Activated CD8-positive, alpha-beta memory T cell treated with anti-CD3 and anti-CD28 coated beads, Interleukin-2, amount 50 U/mL, for 48 hours (primary cell): ENCODE data around the gene SPATA46.
"Not testable (repeated sequence)": the region's sequence is repeated elsewhere in the genome, so short reads cannot be mapped to it uniquely, and the experiment has no call there.

Experiments used
- DNase-seq: peaks from one replicate; pipeline ENCODE4 v3.0.0-alpha.2; 2020

The SPATA46 gene

DNA sequence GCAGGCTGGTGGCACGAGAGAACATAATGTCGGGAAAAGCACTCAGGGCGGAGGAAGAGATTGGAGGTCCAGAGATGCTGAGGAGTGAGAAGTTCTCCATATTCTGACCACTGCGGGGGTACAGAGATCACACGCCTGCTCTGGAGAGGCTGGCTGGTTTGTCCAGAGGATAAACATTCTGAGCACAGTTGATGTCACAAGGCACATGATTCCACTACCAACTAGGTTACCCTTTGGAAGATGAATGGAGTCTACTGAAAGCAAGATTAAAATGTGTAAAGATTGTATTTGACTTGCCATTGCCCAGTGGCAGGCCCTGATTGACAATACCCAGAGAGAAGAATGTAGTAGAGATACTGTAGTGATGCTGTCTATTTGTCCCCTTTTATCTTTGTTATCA lies at the start of gene SPATA46:
Gene SPATA46, minus strand, starts transcription at position 164 of the 400 bp plus-strand sequence. Its CDS starts 64 bp downstream, at position 100.
- no peak for DNase-seq

DNA sequence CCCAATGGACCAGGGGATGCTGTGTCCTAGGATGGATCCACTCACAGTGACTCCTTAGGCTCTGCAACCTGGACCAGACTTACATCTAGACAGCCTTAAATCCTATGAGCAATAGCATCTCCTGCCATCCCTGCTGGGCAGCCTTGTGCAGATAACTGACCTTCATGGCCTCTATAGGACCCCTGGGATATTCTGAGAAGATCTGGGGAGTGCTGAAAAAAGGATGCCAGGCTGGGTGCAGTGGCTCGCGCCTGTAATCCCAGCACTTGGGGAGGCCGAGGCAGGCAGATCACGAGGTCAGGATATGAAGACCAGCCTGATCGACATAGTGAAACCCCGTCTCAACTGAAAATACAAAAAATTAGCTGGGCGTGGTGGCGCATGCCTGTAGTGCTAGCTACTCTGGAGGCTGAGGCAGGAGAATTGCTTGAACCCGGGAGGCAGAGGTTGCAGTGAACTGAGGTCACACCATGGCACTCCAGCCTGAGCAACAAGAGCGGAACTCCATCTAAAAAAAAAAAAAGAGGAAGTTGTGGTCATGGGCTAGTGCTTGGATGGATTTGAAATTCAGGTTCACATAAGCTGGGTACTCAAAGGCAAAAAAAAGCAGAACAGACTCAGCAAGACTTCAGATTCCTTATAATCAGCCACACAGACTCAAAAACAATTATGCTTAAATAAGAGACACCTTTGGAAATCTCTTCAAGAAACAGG lies 46.2 kb upstream of the SPATA46 start:
- no peak for DNase-seq

- DNase-seq = no peak
Measured at GRCh38 chr1:162421258-162422164, 44.9 kb upstream of the SPATA46 start.

DNA sequence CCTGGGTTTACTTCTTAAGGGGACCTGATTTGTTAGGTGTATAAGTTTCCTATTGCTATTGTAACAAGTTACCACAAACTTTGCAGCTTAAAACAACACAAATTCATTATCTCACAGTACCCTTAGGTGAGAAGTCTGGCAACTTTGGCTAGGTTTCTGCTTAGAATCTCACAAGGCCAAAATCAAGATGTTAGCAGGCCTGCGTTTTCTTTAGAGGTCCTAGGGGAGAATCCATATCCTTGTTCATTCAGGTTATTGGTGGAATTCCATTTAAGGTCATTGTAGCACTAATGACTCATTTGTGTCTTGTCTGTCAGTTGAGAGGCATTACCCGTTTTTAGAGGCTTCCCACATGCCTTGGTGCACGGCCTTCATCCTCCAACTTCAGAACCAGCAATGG lies 43.5 kb upstream of the SPATA46 start:
- DNase-seq = no peak

DNA sequence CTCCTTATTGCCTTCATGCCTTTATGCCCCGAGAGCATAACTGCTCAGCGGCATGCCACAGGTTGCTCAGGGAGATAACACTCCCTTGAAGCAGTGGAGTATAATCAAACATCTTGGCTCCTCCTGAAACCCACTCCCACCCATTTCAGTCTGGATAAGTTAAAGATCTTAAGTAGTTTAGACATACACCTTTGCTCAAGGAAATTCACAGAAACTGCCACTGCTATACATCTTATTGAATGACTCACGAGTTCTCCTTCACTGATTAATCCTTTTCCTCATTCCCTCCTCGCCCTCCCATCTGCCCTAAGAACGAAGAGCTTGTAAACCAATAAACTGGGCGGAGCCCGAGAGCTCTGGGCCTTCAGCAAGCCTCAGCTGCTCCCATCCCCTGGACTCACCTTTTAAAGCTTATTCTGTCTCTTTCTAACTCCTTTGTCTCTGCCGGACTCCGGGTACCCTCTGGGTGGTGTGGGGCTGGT lies 42.8 kb upstream of the SPATA46 start:
- DNase-seq = not testable (repeated sequence)

GRCh38 chr1:162418584-162418983 lies 41.9 kb upstream of the SPATA46 start:
- not testable (repeated sequence) for DNase-seq

- DNase-seq = no peak
Measured at GRCh38 chr1:162417650-162418049, 41.0 kb upstream of the SPATA46 start.

DNA sequence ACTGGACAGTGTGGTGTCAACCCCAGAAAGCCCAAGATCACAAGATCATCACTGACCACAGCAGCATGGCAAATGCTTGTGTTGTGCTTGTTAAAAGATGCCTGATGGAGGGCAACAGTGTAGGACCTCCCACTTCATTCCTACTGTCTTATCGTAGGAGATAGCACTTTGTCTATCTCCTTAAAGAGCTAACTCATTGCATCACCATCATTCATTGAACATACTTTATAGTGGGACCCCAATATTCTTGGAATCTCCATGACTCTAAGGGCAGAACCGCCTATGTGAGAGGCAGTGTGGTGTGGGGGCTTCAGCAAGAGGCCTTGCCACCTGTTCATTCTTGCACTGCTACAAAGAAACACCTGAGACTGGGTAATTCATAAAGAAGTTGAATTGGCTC lies 40.3 kb upstream of the SPATA46 start:
- DNase-seq = no peak

GRCh38 chr1:162416215-162416614 lies 39.6 kb upstream of the SPATA46 start:
- DNase-seq = no peak

DNA sequence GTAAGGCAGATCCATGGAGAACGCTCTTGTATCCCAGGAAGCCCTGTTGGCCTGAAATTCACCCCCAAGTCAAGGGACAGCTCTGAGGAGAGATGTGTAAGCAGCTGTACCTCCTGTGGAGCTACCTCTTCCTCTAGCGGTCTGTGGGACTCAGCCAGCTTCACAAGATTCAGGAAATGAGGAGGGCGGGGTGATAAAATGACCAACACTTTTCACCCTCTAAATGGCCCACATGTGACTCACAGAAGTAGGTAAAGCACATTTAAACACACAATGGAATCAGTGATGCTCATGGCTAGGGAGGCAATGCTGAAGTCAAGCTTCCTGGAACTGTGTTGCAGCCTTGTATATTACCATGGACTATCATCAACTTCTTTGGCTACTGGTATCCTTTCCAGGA lies 35.3 kb upstream of the SPATA46 start, which contains the start of gene SH2D1B:
Gene SH2D1B, minus strand, starts transcription at position 135 of the 400 bp plus-strand sequence. Its CDS starts 120 bp downstream, at position 15.
- no peak for DNase-seq

GRCh38 chr1:162407539-162407938 lies 30.9 kb upstream of the SPATA46 start:
- DNase-seq = no peak

- DNase-seq = no peak
Measured at GRCh38 chr1:162406811-162407210, 30.2 kb upstream of the SPATA46 start.

DNA sequence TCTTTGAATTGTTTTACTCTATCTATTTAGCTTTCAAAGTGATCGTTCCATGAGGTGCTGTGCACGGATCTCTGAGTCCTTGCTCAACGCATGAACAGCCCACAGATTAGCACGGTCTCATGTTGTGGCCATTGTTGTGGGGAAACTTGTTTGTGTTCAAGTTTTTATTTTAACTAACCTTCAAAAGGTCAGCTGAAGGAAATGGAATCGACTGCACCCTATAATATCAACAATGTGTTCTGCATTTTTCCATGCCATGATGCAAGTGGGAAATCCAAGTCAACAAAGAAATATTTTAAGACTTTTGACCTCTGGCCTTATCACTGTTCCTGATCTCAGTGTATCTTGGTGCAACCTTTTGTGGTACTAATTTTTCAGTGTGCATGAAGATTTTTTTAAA lies 29.1 kb upstream of the SPATA46 start:
- DNase-seq = no peak

DNA sequence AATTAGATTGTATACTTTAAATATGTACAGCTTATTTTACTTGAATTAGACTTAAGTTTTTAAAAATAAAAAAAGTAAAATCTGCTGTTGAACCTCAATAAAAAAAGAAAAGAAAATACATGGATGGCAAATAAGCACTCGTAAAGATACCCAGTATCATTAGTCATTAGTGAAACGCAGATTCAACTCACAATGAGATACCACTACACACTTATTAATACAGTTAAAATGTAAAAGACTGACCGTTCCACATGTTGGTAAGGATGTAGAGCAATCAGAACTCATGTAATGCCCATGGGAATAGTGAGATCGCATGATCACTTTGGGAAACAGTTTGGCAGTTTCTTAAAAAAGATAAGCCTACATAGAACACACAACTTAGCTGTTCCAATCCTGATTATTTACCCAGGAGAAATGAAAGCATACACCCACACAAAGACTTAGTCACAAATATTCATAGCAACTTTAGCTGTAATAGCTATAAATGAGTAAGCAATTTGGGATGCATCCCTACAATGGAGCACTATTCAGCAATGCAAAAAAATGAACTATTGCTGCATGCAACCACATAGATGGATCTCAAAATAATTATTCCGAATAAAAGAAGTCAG lies 28.0 kb upstream of the SPATA46 start:
- DNase-seq = no peak

- no peak for DNase-seq
Measured at GRCh38 chr1:162400790-162401355, 24.2 kb upstream of the SPATA46 start.

GRCh38 chr1:162398999-162399580 lies 22.4 kb upstream of the SPATA46 start:
- DNase-seq = no peak

DNA sequence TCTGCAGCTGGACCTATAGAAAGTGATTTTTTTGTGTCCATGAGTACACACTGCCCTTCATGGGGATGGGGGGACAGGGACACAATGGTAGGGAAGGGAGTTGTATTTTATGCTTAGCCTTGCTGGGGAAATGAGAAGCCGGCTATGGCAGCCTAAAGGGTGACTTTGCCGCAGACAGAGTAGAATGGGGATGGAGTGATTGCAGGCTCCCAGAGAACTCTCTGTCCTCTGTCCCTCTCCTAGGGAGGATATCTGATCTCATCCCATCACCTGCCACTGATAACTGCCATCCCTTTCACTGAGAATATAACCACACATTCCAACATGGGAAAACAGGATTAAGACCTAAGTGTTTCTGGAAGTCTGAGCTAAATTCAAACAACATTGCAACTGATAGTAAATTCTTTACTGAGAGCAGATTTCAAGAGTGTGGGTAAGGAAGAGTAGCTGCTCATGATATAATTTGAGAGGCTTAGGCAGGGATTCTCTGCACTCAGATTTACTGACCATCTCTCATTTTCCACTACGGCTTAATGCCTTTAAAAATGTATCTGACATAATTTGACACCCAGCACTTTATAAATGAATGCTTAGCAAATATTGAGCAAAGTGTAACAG lies 21.4 kb upstream of the SPATA46 start:
- no peak for DNase-seq

DNA sequence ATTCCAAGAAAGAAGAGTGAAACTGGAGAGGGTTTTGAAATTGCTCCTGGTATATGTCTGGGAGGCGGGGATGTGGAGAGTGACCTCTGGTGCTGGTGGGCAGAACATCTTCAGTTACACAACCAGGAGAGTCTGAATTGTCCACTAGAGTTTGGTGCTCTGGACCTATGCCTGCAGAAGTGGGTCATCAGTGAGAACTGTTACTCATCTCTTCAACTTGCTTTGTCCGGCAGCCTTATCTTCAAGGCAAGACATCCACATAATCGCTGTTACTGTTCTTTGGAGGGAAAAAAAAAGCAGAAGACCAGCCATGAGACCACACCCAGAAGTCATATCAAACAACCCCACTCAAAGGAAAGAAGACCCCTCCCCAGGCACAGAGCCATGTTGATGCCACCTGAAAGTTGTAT lies 20.4 kb upstream of the SPATA46 start:
- DNase-seq = no peak

DNA sequence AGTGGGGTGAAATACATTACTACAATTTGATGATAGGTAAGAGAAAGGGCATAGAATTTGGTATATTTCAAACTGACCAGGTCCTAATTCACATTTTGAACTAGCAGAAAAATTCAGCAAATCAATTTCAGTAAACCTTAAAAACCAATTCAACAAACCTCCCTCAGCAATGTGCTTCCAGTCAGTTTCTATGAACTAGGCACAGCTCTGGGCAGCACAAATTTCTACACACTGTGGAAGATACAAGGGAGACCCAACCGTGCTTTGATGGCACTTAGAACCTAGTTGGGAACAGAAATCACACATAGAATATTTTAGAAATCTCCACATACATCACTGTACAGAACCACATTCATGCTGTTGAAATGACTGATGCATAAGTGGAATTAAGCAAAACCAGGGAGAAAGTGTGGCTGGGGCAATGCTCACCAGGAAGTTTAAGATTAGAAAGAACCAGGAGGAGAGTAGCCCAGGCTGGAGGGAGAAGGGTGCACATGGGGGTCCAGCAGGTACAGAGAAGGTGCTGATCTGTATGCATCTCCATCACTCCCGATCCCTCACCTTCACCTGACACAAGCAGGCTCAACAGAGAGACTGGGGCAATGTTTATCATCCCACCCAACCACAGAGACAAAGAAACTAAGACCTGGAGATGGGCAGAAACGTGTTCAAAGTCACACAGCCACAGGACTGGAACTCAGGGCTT lies 19.7 kb upstream of the SPATA46 start:
- no peak for DNase-seq

- no peak for DNase-seq
Measured at GRCh38 chr1:162391790-162392563, 15.3 kb upstream of the SPATA46 start.
